WTC11 (cell line): ENCODE data around the gene HTRA1. TPM values are rescaled to one million over a fixed set of nuclear protein-coding genes. Genes with fewer than 3 reads are reported as not detected.

Experiments used
- ATAC-seq: fragments of 200-7000 bp; cut with Tn5 transposase; 2 replicates; pipeline ENCODE4 v1.10.0; 2021; ENCODE audit warnings: mild to moderate bottlenecking, moderate library complexity
- CTCF ChIA-PET: fragments of 300-600 bp; sonication (Branson Sonifier 250); formaldehyde crosslinking; loops from one replicate; lab custom pipeline; 2021; ENCODE audit warnings: antibody characterized with exemption; lab: Charles Lee
- POLR2A ChIA-PET: fragments of 350-600 bp; sonication (Branson Sonifier 250); formaldehyde crosslinking; loops from one replicate; lab custom pipeline; 2021; ENCODE audit warnings: antibody characterized with exemption; lab: Charles Lee
- DNase-seq: peaks from one replicate; pipeline ENCODE4 v3.0.0; 2021; ENCODE audit warnings: low spot score
- H3K27ac Mint-ChIP-seq: 2 replicates; pipeline ENCODE4 v1.8.0; 2021; ENCODE audit warnings: mixed read lengths
- H3K27me3 Mint-ChIP-seq: 2 replicates; pipeline ENCODE4 v1.8.0; 2021; ENCODE audit warnings: low read depth, mild to moderate bottlenecking, moderate library complexity, mixed read lengths
- H3K36me3 Mint-ChIP-seq: 2 replicates; pipeline ENCODE4 v1.8.0; 2021; ENCODE audit warnings: mixed read lengths
- H3K4me1 Mint-ChIP-seq: 2 replicates; pipeline ENCODE4 v1.8.0; 2022; ENCODE audit warnings: mixed read lengths
- H3K4me3 Mint-ChIP-seq: 2 replicates; pipeline ENCODE4 v1.8.0; 2021; ENCODE audit warnings: mild to moderate bottlenecking, moderate library complexity, mixed read lengths
- H3K9me3 Mint-ChIP-seq: 2 replicates; pipeline ENCODE4 v1.8.0; 2021; ENCODE audit warnings: mixed read lengths
- CTCF ChIP-seq: fragments of 200-600 bp; IDR thresholded peaks from 2 replicates; pipeline ENCODE4 v1.8.0; 2022; ENCODE audit warnings: antibody characterized with exemption
- E2F4 ChIP-seq: sonication (generic); formaldehyde crosslinking; IDR thresholded peaks from 2 replicates; pipeline ENCODE4 v1.8.1; 2022; ENCODE audit warnings: low read depth, mild to moderate bottlenecking, moderate library complexity, missing genetic modification reagents, borderline replicate concordance
- ELF4 ChIP-seq: sonication (generic); formaldehyde crosslinking; IDR thresholded peaks from 2 replicates; pipeline ENCODE4 v1.8.1; 2022; ENCODE audit warnings: low read depth, mild to moderate bottlenecking, moderate library complexity, missing genetic modification reagents
- ESRRA ChIP-seq: sonication (generic); formaldehyde crosslinking; IDR thresholded peaks from 2 replicates; pipeline ENCODE4 v1.8.1; 2022; ENCODE audit warnings: mild to moderate bottlenecking, missing genetic modification reagents, borderline replicate concordance
- GRHL2 ChIP-seq: fragments of 250-450 bp; sonication (Bioruptor Pico); IDR thresholded peaks from 2 replicates; pipeline ENCODE4 v1.8.0; 2022; ENCODE audit warnings: mild to moderate bottlenecking, moderate library complexity; ENCODE audit not compliant: insufficient replicate concordance, severe bottlenecking
- HMGA2 ChIP-seq: fragments of 250-450 bp; sonication (Bioruptor Pico); IDR thresholded peaks from 2 replicates; pipeline ENCODE4 v1.4.0; 2021; ENCODE audit warnings: mild to moderate bottlenecking, moderate library complexity
- MAX ChIP-seq: sonication (generic); formaldehyde crosslinking; IDR thresholded peaks from 2 replicates; pipeline ENCODE4 v1.8.0; 2022; ENCODE audit warnings: mild to moderate bottlenecking, missing genetic modification reagents
- NFATC4 ChIP-seq: fragments of 250-450 bp; sonication (Bioruptor Pico); IDR thresholded peaks from 2 replicates; pipeline ENCODE4 v1.9.0; 2021; ENCODE audit warnings: mild to moderate bottlenecking
- NFYB ChIP-seq: sonication (generic); formaldehyde crosslinking; conservative IDR thresholded peaks from 2 replicates; pipeline ENCODE4 v1.8.0; 2022; ENCODE audit warnings: low read depth, missing genetic modification reagents
- NR1H2 ChIP-seq: sonication (generic); formaldehyde crosslinking; IDR thresholded peaks from 2 replicates; pipeline ENCODE4 v1.9.0; 2021; ENCODE audit warnings: mild to moderate bottlenecking, moderate library complexity, missing genetic modification reagents
- NR2C2 ChIP-seq: sonication (generic); formaldehyde crosslinking; IDR thresholded peaks from 2 replicates; pipeline ENCODE4 v1.8.0; 2022; ENCODE audit warnings: mild to moderate bottlenecking, missing genetic modification reagents
- RELA ChIP-seq: sonication (generic); formaldehyde crosslinking; IDR thresholded peaks from 2 replicates; pipeline ENCODE4 v1.8.1; 2022; ENCODE audit warnings: missing genetic modification reagents, mild to moderate bottlenecking, borderline replicate concordance
- TCF7 ChIP-seq: sonication (generic); formaldehyde crosslinking; IDR thresholded peaks from 2 replicates; pipeline ENCODE4 v1.8.0; 2022; ENCODE audit warnings: mild to moderate bottlenecking, low read depth, missing genetic modification reagents, moderate library complexity
- TEAD1 ChIP-seq: sonication (generic); formaldehyde crosslinking; IDR thresholded peaks from 2 replicates; pipeline ENCODE4 v1.8.0; 2022; ENCODE audit warnings: mild to moderate bottlenecking, missing genetic modification reagents
- USF1 ChIP-seq: sonication (generic); formaldehyde crosslinking; IDR thresholded peaks from 2 replicates; pipeline ENCODE4 v1.8.0; 2022; ENCODE audit warnings: mild to moderate bottlenecking, missing genetic modification reagents
- ZBTB43 ChIP-seq: sonication (generic); formaldehyde crosslinking; IDR thresholded peaks from 2 replicates; pipeline ENCODE4 v1.8.1; 2023; ENCODE audit warnings: mild to moderate bottlenecking, missing genetic modification reagents
- ZMAT4 ChIP-seq: fragments of 250-450 bp; sonication (Bioruptor Pico); IDR thresholded peaks from 2 replicates; pipeline ENCODE4 v1.9.0; 2021; ENCODE audit warnings: mild to moderate bottlenecking
- ZNF263 ChIP-seq: sonication (generic); formaldehyde crosslinking; IDR thresholded peaks from 2 replicates; pipeline ENCODE4 v1.8.1; 2022; ENCODE audit warnings: low read depth, mild to moderate bottlenecking, moderate library complexity, missing genetic modification reagents
- ZNF396 ChIP-seq: fragments of 250-450 bp; sonication (Bioruptor Pico); IDR thresholded peaks from 2 replicates; pipeline ENCODE4 v1.8.0; 2021; ENCODE audit warnings: mild to moderate bottlenecking, moderate library complexity, borderline replicate concordance
- ZNF416 ChIP-seq: fragments of 250-450 bp; sonication (Bioruptor Pico); IDR thresholded peaks from 2 replicates; pipeline ENCODE4 v1.9.0; 2021; ENCODE audit warnings: mild to moderate bottlenecking, inconsistent platforms
- total RNA-seq: library from RNA; stranded (reverse); gene quantifications from 3 replicates; pipeline ENCODE4 v1.2.3, GENCODE V29; 2021

Gene HTRA1
- total RNA-seq, 1 experiment from 2014 or later = 18.3 TPM

GRCh38 chr10:122448600-122448999 is 12.8 kb upstream of the HTRA1 start (continued):
- TF ChIP-seq CTCF = no peak
- no peak for TF ChIP-seq NFYB (CRISPR knock-in tag)
- TF ChIP-seq MAX (CRISPR knock-in tag) = no peak
- no peak for TF ChIP-seq NFATC4
- no peak for TF ChIP-seq NR1H2 (CRISPR knock-in tag)
- TF ChIP-seq ZMAT4 (CRISPR knock-in tag) = no peak
- no peak for TF ChIP-seq RELA
- TF ChIP-seq TEAD1 (CRISPR knock-in tag) = no peak

GRCh38 chr10:122449153-122449552 is 12.2 kb upstream of the HTRA1 start:
- H3K27ac Mint-ChIP-seq = no peak overlapping the region
- no peak for TF ChIP-seq ZNF416 (CRISPR knock-in tag)
- no peak for TF ChIP-seq ZBTB43 (CRISPR knock-in tag)
- TF ChIP-seq HMGA2 (CRISPR knock-in tag) = no peak
- no peak for TF ChIP-seq ELF4 (CRISPR knock-in tag)
- no peak for TF ChIP-seq TCF7 (CRISPR knock-in tag)
- no peak for TF ChIP-seq ZNF396 (CRISPR knock-in tag)
- TF ChIP-seq E2F4 (CRISPR knock-in tag) = no peak
- TF ChIP-seq ESRRA = no peak
- TF ChIP-seq NR2C2 = no peak
- no peak for TF ChIP-seq ZNF263 (CRISPR knock-in tag)
- TF ChIP-seq GRHL2 (CRISPR knock-in tag) = no peak
- TF ChIP-seq USF1 (CRISPR knock-in tag) = no peak
- POLR2A ChIA-PET = no interaction called here

More at GRCh38 chr10:122449153-122449552, 12.2 kb upstream of the HTRA1 start:
- H3K27me3 Mint-ChIP-seq = no peaks in the 10 kb centered on the region
- DNase-seq = no peak
- CTCF ChIA-PET = no interaction called here
- peaks cover 7% of the 10 kb centered on the region for H3K36me3 Mint-ChIP-seq
- H3K4me3 Mint-ChIP-seq = no peak overlapping the region
- peaks cover 13% of the 10 kb centered on the region; the same call in 1 of the 2 replicates for H3K4me1 Mint-ChIP-seq
- no peak for ATAC-seq
- H3K9me3 Mint-ChIP-seq = peaks cover 30% of the 10 kb centered on the region
